ENCODE data around the gene PDK2. TPM values are rescaled to one million over a fixed set of nuclear protein-coding genes. Genes with fewer than 3 reads are reported as not detected.
A peak's percentile ranks its signal among the peaks of the same experiment; 100 is the strongest.

Gene PDK2
- total and polyA plus RNA-seq, 10 of the 15 experiments (the other 5 are each of a cell fraction or from before 2014, with no cell fraction given): 0.98 to 22.6 (median 12.3) TPM

DNA sequence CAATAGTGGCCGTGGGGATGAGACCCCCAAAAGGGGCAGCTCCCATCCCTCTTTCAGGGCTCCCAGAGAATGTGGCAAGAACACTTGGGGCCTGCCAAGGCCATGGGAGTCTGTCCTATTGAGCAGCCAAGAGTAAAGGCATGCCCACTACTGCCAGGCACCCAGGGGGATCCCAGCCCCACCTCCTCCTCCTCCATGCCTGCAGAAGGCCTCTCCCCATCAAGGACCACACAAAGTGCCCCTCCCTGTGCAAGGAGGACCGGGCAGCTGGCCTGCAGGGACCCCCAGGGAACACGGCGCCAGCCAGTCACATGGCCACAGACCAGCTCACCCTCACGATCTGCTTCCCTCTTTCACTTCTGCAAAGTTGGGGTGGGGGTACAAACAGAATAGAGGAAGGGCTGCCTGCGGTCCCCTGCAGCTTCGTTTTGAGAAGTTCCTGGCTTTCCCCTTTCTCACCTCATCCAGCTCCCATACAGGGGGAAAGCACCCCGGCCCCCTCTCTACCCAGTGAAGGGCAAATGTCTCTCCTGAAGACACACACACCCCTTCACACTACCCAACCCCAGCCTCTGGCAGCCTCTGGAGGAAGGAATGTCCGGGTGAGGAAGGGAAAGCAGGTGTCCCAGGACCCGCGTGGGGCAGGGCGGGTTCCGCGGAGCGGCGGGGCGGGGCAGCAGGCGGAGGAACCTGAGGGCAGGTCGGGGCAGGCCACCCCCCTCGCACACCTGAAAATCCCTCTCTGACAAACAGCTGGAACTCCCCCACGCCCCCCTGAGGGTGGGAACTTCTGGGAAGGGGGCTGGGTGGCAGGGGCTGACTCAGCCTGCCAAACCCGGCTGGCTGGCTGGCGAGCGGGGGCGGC, 53.3 kb downstream of the PDK2 start (continued):
- TF ChIP-seq, protein P1, sequence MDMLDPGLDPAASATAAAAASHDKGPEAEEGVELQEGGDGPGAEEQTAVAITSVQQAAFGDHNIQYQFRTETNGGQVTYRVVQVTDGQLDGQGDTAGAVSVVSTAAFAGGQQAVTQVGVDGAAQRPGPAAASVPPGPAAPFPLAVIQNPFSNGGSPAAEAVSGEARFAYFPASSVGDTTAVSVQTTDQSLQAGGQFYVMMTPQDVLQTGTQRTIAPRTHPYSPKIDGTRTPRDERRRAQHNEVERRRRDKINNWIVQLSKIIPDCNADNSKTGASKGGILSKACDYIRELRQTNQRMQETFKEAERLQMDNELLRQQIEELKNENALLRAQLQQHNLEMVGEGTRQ (IDR thresholded peaks at IDR 0.05; ENCODE audit: borderline replicate concordance, low read depth, low read length): peak; percentile 71
- TF ChIP-seq, protein P2, sequence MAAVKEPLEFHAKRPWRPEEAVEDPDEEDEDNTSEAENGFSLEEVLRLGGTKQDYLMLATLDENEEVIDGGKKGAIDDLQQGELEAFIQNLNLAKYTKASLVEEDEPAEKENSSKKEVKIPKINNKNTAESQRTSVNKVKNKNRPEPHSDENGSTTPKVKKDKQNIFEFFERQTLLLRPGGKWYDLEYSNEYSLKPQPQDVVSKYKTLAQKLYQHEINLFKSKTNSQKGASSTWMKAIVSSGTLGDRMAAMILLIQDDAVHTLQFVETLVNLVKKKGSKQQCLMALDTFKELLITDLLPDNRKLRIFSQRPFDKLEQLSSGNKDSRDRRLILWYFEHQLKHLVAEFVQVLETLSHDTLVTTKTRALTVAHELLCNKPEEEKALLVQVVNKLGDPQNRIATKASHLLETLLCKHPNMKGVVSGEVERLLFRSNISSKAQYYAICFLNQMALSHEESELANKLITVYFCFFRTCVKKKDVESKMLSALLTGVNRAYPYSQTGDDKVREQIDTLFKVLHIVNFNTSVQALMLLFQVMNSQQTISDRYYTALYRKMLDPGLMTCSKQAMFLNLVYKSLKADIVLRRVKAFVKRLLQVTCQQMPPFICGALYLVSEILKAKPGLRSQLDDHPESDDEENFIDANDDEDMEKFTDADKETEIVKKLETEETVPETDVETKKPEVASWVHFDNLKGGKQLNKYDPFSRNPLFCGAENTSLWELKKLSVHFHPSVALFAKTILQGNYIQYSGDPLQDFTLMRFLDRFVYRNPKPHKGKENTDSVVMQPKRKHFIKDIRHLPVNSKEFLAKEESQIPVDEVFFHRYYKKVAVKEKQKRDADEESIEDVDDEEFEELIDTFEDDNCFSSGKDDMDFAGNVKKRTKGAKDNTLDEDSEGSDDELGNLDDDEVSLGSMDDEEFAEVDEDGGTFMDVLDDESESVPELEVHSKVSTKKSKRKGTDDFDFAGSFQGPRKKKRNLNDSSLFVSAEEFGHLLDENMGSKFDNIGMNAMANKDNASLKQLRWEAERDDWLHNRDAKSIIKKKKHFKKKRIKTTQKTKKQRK (IDR thresholded peaks at IDR 0.05; ENCODE audit: low read depth, low read length): no peak
- TF ChIP-seq WRNIP1 (IDR thresholded peaks at IDR 0.05; ENCODE audit: borderline replicate concordance, low read depth, low read length) (no peak), STAT1 (conservative IDR thresholded peaks at IDR 0.05) (no peak), EP300 (IDR thresholded peaks at IDR 0.05; ENCODE audit: borderline replicate concordance in 1 of 2, control insufficient read depth in 1 of 2, low read depth in 2 of 2, low read length in 2 of 2) (peak; percentile 84 to 86), POLR2AphosphoS5 (IDR thresholded peaks at IDR 0.05; ENCODE audit: low read length) (peak; percentile 73), ZBED1 (IDR thresholded peaks at IDR 0.05; ENCODE audit: borderline replicate concordance) (0 out of 2 replicates have a peak, but pooled peaks have one; percentile 54), RB1 (IDR thresholded peaks at IDR 0.05; ENCODE audit: borderline replicate concordance) (0 out of 2 replicates have a peak, but pooled peaks have one; percentile 35), JUNB (IDR thresholded peaks at IDR 0.05) (peak; percentile 74), EED (IDR thresholded peaks at IDR 0.05; ENCODE audit: low read depth) (peak; percentile 97), RAD51 (IDR thresholded peaks at IDR 0.05) (peak; percentile 91), HDGF (IDR thresholded peaks at IDR 0.05) (peak; percentile 79), SMAD5 (IDR thresholded peaks at IDR 0.05; ENCODE audit: low read depth) (no peak; the same call in 1 of the 2 replicates), SMARCA5 (IDR thresholded peaks at IDR 0.05) (peak; percentile 74; the same call in 1 of the 2 replicates), RFX5 (IDR thresholded peaks at IDR 0.05; ENCODE audit: low read depth, low read length) (no peak; the same call in 1 of the 2 replicates), NFYB (IDR thresholded peaks at IDR 0.05; ENCODE audit: insufficient read depth, low read depth, low read length) (no peak), CHD2 (IDR thresholded peaks at IDR 0.05; ENCODE audit: borderline replicate concordance, low read depth, low read length) (peak; percentile 71; the same call in 1 of the 2 replicates), HDAC2 (IDR thresholded peaks at IDR 0.05) (no peak), YBX1 (IDR thresholded peaks at IDR 0.05) (no peak), TCF3 (IDR thresholded peaks at IDR 0.05; ENCODE audit: borderline replicate concordance, insufficient read depth, low read depth, low read length) (peak; percentile 56; the same call in 1 of the 2 replicates), SUPT20H (IDR thresholded peaks at IDR 0.05; ENCODE audit: borderline replicate concordance, control insufficient read depth, low read depth, low read length) (no peak), SREBF2 (IDR thresholded peaks at IDR 0.05; ENCODE audit: low read length) (no peak), STAT3 (IDR thresholded peaks at IDR 0.05; ENCODE audit: low read depth, low read length) (no peak), TBL1XR1 (IDR thresholded peaks at IDR 0.05; ENCODE audit: low read depth, low read length) (peak; percentile 66; the same call in 1 of the 2 replicates)
- TF ChIP-seq, protein P3, sequence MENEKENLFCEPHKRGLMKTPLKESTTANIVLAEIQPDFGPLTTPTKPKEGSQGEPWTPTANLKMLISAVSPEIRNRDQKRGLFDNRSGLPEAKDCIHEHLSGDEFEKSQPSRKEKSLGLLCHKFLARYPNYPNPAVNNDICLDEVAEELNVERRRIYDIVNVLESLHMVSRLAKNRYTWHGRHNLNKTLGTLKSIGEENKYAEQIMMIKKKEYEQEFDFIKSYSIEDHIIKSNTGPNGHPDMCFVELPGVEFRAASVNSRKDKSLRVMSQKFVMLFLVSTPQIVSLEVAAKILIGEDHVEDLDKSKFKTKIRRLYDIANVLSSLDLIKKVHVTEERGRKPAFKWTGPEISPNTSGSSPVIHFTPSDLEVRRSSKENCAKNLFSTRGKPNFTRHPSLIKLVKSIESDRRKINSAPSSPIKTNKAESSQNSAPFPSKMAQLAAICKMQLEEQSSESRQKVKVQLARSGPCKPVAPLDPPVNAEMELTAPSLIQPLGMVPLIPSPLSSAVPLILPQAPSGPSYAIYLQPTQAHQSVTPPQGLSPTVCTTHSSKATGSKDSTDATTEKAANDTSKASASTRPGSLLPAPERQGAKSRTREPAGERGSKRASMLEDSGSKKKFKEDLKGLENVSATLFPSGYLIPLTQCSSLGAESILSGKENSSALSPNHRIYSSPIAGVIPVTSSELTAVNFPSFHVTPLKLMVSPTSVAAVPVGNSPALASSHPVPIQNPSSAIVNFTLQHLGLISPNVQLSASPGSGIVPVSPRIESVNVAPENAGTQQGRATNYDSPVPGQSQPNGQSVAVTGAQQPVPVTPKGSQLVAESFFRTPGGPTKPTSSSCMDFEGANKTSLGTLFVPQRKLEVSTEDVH (IDR thresholded peaks at IDR 0.05; ENCODE audit: low read depth, partially characterized antibody): peak; percentile 24
